ENCODE data around the gene THADA.

GRCh38 chr2:43220760-43221123 lies 375.1 kb downstream of the THADA start:
- TF ChIP-seq, protein P1, sequence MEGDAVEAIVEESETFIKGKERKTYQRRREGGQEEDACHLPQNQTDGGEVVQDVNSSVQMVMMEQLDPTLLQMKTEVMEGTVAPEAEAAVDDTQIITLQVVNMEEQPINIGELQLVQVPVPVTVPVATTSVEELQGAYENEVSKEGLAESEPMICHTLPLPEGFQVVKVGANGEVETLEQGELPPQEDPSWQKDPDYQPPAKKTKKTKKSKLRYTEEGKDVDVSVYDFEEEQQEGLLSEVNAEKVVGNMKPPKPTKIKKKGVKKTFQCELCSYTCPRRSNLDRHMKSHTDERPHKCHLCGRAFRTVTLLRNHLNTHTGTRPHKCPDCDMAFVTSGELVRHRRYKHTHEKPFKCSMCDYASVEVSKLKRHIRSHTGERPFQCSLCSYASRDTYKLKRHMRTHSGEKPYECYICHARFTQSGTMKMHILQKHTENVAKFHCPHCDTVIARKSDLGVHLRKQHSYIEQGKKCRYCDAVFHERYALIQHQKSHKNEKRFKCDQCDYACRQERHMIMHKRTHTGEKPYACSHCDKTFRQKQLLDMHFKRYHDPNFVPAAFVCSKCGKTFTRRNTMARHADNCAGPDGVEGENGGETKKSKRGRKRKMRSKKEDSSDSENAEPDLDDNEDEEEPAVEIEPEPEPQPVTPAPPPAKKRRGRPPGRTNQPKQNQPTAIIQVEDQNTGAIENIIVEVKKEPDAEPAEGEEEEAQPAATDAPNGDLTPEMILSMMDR (IDR thresholded peaks at IDR 0.05; ENCODE audit: low read depth, low read length) = no peak
- TF ChIP-seq EZH2phosphoT487 (IDR thresholded peaks at IDR 0.05; ENCODE audit: low read depth) = no peak
